Right renal pelvis (tissue), 4 donors: ENCODE results near the gene GRIK5. TPM values are rescaled to one million over a fixed set of nuclear protein-coding genes. Genes with fewer than 3 reads are reported as not detected.
"Not testable (repeated sequence)": the region's sequence is repeated elsewhere in the genome, so short reads cannot be mapped to it uniquely, and the experiment has no call there.

ENCODE experiments used
- DNase-seq, 4 donors: peaks; one replicate each; pipeline ENCODE4 v3.0.0-alpha.2; 2013; ENCODE audit warnings: low read depth in 4 of 4, low spot score in 3 of 4, missing footprints in 1 of 4
- polyA plus RNA-seq, 4 donors: library from polyadenylated mRNA; unstranded; fragments of 120-200 nt; gene quantifications; one replicate each; pipeline ENCODE4 v1.2.1, GENCODE V29; 2013; ENCODE audit not compliant: insufficient read length in 4 of 4

The GRIK5 gene
- polyA plus RNA-seq, 4 donors = 21.5 to 26.9 (median 22.8) TPM

DNA sequence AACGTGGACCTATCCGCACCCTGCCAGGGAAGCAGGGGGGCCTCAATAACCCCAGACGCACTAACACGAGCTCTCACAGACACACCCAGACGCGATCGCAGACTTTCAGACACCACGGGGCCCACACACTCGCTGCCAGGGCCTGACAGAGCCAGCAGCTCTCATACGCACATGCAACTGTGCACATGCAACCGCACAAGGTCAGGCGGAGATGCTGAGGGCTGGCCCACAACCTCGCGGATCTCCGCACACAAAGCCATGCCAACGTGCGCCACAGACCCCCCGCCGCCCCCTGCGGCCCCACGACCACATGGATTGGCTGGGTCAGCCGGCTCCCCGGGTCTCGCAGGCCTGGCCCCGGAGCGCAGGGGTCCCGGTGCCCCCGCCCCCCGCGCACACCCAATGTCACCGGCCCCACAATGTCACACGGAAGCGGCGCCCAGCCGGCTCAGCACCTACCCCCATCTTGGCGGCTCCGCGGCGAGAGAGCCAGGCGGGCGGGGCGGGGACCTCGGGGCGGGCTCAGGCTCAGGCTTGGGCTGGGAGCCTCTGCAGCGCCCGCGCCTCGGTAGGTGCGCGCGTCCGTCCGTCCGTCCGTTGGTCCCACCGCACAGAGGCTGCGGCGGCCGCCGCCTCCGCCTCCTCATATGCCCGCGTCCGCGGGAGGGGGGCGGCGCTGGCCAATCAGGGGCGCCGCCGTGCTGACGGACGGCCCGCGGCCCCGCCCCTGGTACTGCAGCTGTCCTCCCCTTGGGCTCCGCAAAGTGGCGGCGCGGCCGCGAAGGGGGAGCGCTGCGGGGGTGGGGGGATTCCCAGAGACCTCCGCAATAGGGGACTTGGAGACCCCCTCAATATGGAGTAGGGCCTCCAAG lies 76.2 kb downstream of the GRIK5 start, which contains the start of gene ATP1A3:
Gene ATP1A3 (minus strand): TSS at position 619 of the 872 bp plus-strand sequence. CDS start 154 bp downstream, at position 465.
- DNase-seq = no peak

DNA sequence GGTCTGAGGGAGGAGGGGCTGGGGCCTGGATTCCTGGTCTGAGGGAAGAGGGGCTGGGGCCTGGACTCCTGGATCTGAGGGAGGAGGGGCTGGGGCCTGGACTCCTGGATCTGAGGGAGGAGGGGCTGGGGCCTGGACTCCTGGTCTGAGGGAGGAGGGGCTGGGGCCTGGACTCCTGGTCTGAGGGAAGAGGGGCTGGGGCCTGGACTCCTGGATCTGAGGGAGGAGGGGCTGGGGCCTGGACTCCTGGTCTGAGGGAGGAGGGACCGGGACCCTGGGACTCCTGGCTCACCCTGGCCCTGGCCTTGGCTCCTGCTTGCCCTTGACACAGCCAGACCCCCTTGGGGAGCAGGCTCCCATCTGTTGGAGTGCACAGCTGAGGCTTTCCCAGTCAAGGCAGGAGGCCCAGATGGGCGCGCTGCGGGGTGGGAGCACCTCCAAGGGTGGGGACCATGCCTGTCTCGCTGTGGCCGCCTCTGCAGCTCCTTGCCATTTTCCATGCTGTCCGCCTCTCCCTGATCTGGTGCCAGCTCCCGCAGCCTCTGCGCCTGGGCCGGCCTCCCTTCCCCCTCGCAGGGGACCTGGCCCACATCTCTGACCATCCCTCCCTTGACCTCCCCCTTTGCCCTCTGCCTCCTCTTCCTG lies 78.0 kb downstream of the GRIK5 start:
- not testable (repeated sequence) for DNase-seq

DNA sequence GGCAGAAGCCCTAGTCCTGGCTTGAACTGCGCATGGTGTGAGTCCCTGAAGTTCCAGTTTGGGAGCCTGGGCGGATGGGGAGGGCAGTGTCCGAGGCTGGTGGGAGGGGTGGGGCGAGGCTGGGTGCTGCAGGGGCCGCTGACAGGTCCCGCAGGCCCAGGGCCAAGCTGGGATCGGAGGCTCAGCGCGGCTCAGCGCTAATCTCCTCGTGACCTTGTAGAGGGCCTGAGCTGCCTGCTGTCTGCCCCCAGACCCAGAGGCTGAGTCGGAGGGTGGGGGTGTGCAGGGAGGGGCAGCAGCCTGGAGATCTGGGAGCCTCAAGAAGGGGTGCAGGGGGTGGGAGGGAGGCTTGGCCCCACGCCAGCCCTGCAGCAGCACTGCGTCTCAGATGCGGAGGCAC lies 79.0 kb downstream of the GRIK5 start:
- no peak for DNase-seq

DNA sequence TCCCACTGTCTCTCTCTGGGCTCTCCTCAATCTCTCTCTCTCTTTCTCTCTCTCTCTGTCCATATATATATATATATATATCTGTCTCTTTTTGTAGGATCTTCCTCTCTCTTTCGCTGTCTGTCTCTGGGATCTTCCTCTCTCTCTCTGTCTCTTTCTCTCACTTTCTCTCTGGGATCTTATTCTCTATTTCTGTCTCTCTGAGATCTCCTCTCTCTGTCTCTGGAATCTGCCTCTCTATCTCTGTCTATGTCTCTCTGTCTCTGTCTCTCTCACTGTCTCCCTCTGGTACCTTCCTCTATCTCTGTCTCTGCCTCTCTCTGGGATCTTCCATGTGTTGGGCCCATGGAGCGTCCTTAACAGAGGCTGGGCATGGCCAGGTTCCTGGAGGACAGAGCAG lies 79.4 kb downstream of the GRIK5 start:
- DNase-seq = no peak

DNA sequence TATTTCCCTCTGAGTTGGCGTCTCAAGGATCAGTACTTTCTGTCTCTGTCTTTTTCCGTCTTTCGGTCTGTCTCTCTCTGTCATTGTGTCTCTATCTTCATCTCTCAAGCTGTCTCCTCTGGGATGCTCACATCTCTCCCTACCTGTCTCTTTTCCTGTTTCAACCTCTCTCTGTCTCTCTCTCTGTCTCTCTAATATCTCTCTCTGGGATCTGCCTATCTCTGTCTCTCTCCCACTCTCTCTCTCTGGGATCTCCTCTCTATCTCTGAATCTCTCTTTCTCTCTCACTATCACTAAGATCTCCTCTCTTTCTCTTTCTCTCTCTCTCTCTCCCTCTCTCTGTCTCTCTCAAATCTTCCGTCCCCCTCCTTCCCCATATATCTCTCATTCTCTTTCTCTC lies 80.0 kb downstream of the GRIK5 start:
- no peak for DNase-seq

DNA sequence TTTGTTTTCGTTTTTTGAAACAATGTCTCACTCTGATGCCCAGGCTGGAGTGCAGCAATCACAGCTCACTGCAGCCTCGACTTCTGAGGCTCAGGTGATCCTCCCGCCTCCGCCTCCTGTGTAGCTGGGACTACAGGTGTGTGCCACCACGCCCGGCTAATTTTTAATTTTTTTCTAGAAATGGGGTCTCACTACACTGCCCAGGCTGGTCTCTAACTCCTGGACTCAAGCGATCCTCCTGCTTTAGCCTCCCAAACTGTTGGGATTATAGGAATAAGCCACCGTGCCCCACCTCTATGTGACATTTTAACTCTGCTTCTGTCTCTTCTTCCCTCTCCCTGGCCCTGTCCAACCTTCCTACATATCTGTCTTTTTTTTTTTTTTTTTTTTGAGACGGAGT lies 81.1 kb downstream of the GRIK5 start:
- DNase-seq = no peak

DNA sequence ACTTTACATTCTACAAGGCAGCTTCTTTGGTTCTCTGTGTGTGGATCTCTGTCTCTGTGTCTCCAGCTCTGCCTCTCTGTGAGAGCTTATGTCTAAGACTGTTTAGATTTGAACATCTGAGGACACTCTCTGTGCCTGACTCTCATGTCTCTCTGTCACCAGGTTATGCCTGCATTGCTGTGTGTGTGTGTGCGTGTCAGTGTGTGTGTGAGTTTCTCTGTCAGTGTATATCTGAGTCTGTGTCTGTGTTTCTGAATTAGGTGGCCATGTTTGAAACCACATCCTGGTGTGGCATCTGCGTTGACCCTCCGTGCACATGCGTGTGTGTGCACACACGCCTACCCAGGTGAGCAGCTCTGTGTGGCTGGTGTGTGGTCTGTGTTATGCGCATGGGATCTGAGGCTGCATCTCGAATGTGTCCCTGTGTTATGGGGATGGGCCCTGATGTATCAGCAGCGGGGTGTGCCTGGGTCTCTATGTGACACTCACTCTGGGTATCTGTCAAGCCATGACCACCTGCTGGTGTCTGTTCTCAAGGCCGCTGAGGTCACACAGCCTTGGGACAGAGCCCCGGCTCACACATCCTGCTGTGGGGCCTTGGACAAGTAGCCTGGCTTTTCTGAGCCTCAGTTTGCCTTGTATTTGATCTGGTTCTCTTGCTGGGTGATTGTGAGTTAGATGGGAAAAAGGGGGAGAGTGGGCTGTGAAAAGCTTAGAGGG lies 82.7 kb downstream of the GRIK5 start:
- no peak for DNase-seq

DNA sequence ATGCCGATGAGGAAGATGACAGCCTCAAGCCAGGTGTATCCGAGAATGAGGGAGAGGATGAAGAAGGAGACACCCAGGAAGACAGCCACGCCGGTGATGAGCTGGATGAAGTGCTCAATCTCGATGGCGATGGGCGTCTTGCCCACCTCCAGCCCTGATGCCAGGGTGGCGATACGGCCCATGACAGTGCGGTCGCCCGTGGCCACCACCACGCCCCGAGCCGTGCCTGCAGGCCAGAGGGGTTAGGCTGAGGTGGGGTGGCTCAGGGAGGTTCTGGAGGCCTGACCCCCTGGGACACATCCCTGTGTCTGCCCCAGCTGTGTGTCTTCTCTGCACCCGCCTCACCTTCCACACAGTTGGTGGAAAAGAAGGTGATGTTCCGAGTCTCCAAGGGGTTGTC lies 85.0 kb downstream of the GRIK5 start:
- no peak for DNase-seq

DNA sequence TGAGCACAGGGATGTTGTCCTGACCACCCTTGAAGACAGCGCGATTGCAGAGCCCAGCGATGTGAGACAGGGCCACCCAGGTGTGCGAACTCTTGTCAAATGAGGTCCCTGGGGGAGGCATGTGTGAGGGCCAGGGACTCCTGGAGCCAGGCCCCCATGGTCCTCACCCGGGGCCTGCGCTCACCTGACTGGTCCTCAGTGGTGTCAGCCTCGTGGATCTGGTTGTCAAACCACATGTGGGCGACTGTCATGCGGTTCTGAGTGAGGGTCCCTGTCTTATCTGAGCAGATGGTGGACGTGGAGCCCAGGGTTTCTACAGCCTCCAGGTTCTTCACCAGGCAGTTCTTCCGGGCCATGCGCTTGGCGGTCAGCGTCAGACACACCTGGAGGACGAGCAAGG lies 88.3 kb downstream of the GRIK5 start:
- no peak for DNase-seq

DNA sequence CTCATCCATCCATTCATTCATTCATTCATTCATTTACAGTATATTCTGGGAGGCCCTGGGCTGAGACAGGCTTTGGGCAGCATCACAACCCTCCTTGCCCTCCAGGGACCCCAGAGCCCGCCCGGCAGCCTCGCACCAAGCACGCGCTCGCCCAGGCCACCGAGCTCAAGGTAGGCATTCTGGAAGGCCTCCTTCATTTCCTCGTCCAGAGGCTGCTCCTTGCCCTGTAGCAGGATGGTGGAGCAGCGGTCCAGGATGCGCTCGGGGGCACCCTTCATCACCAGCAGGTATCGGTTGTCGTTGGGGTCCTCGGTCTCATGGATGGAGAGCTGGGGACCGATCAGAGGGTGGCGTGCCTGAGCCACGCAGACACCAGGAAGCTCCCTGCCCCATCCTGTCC lies 91.5 kb downstream of the GRIK5 start:
- no peak for DNase-seq

DNA sequence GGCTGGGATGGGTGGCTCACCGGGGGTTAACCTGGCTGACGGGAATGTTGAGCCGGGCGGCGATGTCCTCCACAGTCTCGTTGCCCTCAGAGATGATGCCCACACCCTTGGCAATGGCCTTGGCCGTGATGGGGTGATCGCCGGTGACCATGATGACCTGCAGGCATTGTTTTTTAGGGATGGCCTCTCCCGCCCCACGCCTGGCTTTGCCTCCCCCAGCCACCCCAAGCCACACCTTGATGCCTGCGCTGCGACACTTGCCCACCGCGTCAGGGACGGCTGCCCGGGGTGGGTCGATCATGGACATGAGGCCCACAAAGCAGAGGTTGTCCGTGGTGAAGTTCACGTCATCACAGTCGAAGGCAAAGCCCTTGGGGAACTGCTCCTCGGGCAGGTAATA lies 92.1 kb downstream of the GRIK5 start:
- DNase-seq = no peak

DNA sequence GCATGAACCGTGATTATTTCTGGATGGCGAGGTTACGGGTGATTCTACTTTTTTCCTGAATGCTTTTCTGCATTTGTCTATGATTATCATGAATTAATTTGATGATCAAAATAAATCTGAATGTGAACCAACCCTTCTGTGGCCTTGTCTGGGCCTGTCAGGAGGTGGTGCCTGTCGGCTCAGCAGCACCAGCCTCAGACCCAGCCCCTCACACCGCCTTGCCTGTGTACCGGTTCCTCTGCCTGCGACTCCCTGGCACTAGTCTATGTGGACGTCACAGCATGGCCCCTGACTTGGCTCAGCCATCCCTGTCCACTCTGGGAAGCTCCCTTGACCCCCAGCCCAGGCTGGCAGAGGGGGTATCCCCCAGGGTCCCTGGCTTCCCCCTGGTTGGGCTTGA lies 95.4 kb downstream of the GRIK5 start:
- no peak for DNase-seq

DNA sequence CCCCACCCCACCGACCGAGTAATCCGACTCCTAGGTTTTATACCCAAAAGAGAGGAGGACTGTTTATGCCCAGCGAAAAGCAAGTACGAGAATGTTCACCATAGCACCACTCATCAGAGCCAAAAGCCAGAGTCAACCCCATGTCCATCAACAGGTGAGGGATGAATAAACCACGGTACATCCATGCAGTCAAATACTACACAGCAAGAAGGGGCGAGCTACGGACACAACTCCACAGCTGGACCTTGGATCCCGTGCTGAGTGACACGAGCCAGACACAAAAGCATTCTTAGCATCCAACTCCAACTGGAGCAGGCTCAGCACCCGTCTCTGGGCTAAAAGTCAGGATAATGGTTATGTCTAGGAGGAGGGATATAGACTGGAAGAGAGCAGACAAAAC lies 98.6 kb downstream of the GRIK5 start:
- no peak for DNase-seq

DNA sequence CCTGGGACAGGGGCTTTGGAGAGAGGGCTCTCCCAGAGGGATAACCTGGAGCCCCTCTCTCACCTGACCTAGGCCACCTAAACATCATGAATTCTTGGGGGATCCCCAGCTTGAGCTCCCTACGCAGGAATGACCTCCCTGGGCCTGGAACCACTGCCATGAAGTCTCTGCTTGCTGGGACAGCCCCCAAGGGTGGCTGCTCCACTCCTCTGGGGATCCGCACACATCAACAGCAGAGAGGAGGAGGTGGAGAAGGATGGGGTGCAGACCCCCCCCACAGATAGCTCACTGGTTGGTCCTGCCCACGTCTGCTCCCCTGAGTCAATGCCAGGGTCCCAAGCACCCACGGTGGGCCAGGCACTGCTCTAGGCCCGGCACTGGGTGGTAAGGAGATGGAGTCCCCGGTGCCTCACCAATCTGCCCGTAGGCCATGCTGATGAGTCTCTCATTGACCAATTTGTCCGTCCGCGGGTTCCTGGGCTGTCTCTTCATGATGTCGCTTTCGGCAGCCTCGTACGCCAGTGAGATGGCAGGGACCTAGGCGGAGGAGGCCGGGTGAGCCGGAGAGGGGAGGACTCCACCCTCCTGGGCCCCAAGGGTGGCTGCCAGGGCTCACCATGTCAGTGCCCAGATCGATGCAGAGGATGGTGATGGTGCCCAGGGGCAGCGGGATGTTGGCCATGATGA lies 100.1 kb downstream of the GRIK5 start:
- no peak for DNase-seq

DNA sequence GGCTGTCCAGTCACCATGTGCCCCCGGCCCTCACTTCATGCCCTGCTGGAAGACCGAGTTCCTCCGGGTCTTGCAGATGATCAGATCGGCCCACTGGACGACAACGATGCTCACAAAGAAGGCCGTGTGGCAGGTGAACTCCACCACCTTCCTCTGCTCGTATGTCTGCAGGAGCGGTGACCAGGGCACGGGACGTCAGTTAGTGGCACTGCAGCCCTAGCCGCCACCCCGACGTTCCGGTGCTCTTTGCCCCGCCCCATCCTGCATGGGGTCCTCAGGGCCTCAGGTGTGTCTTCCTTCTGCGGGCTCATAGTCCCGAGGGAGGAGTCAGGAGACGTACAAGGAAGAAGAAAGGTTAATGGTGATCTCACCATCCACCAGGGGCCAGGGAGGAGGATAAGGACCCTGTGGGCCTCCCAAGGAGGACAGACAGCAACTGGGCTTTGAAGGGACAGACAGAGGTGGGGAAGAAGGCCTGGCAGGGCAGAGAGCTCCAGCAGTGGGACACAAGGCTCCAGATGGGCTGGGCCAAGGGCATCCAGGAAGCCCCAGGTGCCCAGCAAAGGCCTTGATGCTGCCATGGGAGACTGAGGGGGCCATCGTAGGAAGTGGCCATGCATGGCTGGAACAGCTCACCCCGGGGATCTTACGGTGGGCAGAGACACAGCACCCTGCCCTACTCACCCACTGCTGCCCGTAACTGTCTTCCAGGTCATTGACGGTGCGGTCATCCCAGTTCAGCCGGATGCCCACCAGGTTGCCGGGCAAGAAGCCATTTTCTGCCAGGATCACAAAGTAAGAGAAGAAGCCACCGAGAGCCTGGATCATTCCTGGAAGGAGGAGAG lies 101.0 kb downstream of the GRIK5 start:
- no peak for DNase-seq

DNA sequence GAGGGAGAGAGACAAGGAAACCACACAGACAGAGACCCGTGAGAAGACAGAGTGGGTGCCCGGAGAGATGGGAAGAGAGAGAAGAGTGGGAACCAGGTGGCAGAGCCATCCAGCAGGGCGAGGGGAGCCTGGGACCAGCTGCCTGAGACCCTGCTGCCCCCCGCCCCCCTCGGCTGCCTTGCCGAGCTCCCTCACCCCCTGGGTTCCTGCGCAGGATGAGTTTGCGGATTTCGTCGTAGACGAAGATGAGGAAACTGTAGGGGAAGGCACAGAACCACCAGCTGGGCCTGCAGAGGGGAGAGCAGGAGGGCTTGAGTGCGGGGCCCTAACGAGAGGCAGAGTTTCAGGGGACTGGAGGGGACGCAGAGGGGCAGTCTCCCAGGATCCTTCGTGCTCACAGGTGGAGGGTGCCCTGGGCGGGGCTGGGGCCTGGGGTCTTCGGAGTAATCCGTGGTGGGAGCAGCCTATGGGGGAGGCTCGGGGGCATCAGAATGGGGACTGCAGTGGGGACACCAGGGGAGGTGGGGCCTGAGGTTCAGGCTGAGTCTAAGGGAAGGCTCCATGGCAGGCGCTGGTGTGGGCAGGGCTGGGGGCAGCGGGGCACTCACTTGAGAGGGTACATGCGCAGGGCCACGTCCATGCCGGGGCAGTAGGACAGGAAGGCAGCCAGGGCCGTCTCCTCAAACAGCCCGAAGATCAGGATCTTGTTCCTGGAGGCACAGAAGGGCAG lies 102.8 kb downstream of the GRIK5 start:
- no peak for DNase-seq

DNA sequence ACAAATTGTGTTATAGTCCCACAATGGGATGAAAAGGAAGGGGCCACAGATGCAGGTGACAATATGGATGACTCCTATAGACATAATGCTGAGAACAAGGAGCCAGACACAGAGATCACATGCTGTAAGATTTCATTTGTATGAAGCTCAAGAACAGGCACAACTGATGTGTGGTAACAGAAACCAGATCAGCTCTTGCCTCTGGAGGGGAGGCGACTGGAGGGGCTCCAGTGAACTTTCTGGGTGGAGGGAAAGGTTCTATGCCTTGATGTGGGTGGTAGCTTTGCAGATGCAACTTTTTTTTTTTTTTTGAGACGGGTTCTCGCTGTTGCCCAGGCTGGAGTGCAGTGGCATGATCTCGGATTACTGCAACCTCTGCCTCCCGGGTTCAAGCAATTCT lies 104.9 kb downstream of the GRIK5 start:
- no peak for DNase-seq

DNA sequence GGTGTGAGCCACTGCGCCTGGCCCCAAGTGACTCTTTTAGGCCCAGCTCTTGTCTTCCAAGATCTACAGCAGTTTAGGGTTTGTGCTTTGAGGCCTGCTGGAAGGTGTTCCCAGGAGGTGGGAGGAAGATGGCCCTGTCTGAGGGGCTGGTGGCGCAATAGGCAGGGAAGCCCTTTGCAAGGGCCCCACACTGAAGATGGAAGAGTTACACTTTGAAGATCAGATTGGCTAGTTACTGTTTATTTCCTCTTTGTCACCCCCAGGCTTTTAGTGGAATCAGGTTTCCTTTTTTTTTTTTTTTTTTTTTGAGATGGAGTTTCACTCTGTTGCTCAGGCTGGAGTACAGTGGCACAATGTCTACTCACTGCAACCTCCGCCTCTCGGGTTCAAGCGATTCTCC lies 109.0 kb downstream of the GRIK5 start:
- no peak for DNase-seq
